Astrocyte (in vitro differentiated cells and primary cell): ENCODE results near the gene ATP13A1. TPM values are rescaled to one million over a fixed set of nuclear protein-coding genes. Genes with fewer than 3 reads are reported as not detected.
"Not testable (repeated sequence)": the region's sequence is repeated elsewhere in the genome, so short reads cannot be mapped to it uniquely, and the experiment has no call there.

ENCODE experiments used
- DNase-seq: peaks from one replicate; pipeline ENCODE4 v3.0.0-alpha.2; 2010; ENCODE audit warnings: low read depth
- FAIRE-seq: peaks from 2 replicates; lab custom pipeline; 2011; peaks lifted over from hg19 to GRCh38; lab: Jason Lieb, UNC
- H2AFZ ChIP-seq: 2 replicates; pipeline ENCODE4 v1.6.0; 2012; ENCODE audit warnings: low read depth, low read length, inconsistent platforms
- H3K27ac ChIP-seq: 2 replicates; pipeline ENCODE4 v1.5.1; 2011; ENCODE audit warnings: low read depth, low read length, inconsistent platforms
- H3K27me3 ChIP-seq: 2 replicates; pipeline ENCODE4 v1.6.0; 2011; ENCODE audit warnings: low read length, inconsistent platforms; ENCODE audit not compliant: insufficient read depth
- H3K36me3 ChIP-seq: 2 replicates; pipeline ENCODE4 v1.5.1; 2011; ENCODE audit warnings: low read length, inconsistent platforms; ENCODE audit not compliant: insufficient read depth
- H3K4me1 ChIP-seq: 2 replicates; pipeline ENCODE4 v1.5.1; 2011; ENCODE audit warnings: low read length, inconsistent platforms; ENCODE audit not compliant: insufficient read depth
- H3K4me2 ChIP-seq: 2 replicates; pipeline ENCODE4 v1.6.0; 2012; ENCODE audit warnings: low read length, inconsistent platforms
- H3K4me3 ChIP-seq: 2 replicates; pipeline ENCODE4 v1.5.1; 2011; ENCODE audit warnings: low read depth, mild to moderate bottlenecking, low read length, inconsistent platforms; ENCODE audit not compliant: insufficient read depth
- H3K79me2 ChIP-seq: 2 replicates; pipeline ENCODE4 v1.6.0; 2012; ENCODE audit warnings: mild to moderate bottlenecking, low read length, inconsistent platforms; ENCODE audit not compliant: insufficient read depth
- H3K9ac ChIP-seq: 2 replicates; pipeline ENCODE4 v1.6.0; 2012; ENCODE audit warnings: mild to moderate bottlenecking, low read length, inconsistent platforms
- H3K9me3 ChIP-seq: 2 replicates; pipeline ENCODE4 v1.5.1; 2012; ENCODE audit warnings: low read depth, mild to moderate bottlenecking, low read length, inconsistent platforms; ENCODE audit not compliant: insufficient read depth
- H4K20me1 ChIP-seq: 2 replicates; pipeline ENCODE4 v1.6.0; 2012; ENCODE audit warnings: low read length, inconsistent platforms; ENCODE audit not compliant: insufficient read depth
- H3K27ac Mint-ChIP-seq: one replicate; pipeline ENCODE4 v1.8.0; 2021; ENCODE audit warnings: mild to moderate bottlenecking, mixed read lengths; ENCODE audit not compliant: unreplicated experiment
- H3K27me3 Mint-ChIP-seq: one replicate; pipeline ENCODE4 v1.8.0; 2021; ENCODE audit warnings: low read depth, mixed read lengths; ENCODE audit not compliant: unreplicated experiment
- H3K36me3 Mint-ChIP-seq: one replicate; pipeline ENCODE4 v1.8.0; 2021; ENCODE audit warnings: low read depth, mixed read lengths; ENCODE audit not compliant: unreplicated experiment
- H3K4me1 Mint-ChIP-seq: one replicate; pipeline ENCODE4 v1.8.0; 2021; ENCODE audit warnings: low read depth, mixed read lengths; ENCODE audit not compliant: unreplicated experiment
- H3K4me3 Mint-ChIP-seq: one replicate; pipeline ENCODE4 v1.8.0; 2021; ENCODE audit warnings: mild to moderate bottlenecking, moderate library complexity, mixed read lengths; ENCODE audit not compliant: unreplicated experiment
- H3K9me3 Mint-ChIP-seq: one replicate; pipeline ENCODE4 v1.8.0; 2021; ENCODE audit warnings: mild to moderate bottlenecking, mixed read lengths; ENCODE audit not compliant: unreplicated experiment
- CTCF ChIP-seq: IDR thresholded peaks from 2 replicates; pipeline ENCODE4 v1.5.1; 2011; ENCODE audit warnings: low read depth, mild to moderate bottlenecking, inconsistent platforms, low read length, moderate library complexity; ENCODE audit not compliant: insufficient read depth
- EZH2 ChIP-seq: IDR thresholded peaks from 2 replicates; pipeline ENCODE4 v1.6.1; 2012; ENCODE audit warnings: mild to moderate bottlenecking, low read length, inconsistent platforms; ENCODE audit not compliant: insufficient read depth
- total RNA-seq: library from RNA; stranded (reverse); gene quantifications from 2 replicates; pipeline ENCODE4 v1.2.1, GENCODE V29; 2021

Gene ATP13A1
- total RNA-seq, 1 donor from 2014 or later: 65.2 TPM

DNA sequence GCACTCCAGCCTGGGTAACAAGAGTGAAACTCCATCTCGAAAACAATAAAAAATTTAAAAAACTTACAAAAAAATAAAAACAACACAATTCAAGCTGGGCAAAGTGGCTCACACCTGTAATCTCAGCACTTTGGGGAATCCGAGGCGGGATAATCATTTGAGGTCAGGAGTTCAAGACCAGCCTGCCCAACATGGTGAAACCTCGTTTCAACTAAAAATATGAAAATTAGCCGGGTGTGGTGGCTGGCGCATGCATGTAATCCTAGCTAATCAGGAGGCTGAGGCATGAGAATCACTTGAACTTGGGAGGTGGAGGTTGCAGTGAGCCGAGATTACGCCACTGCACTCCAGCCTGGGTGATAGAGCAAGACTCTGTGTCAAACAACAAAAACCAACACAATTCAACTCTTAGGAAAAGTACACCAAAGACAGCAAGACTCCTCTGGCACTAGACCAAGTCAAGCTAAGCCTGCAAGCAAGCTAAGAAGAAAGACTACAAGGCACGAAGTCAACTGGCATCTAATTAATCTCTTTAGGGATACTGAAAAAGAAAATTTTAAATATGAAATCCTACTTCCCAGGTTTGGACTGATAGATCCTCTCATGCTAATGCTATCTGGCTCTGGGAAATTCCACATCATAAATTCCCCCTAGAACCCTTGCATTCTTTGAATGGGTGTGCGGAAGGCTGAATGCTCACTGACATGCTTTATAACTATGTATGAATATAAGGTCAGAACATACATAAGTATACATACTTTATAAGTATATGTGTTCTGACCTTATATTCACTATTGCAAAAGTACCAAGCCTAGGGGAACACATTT is 52.9 kb downstream of the ATP13A1 start:
- Mint-ChIP-seq H3K27ac (no peak overlapping the region), H3K4me1 (peaks cover 9% of the 10 kb centered on the region), H3K27me3 (peaks cover 2% of the 10 kb centered on the region), H3K4me3 (no peak overlapping the region), H3K9me3 (no peaks in the 10 kb centered on the region), H3K36me3 (no peaks in the 10 kb centered on the region)
- Histone ChIP-seq H3K27ac (no peak overlapping the region), H3K9ac (no peak overlapping the region), H2AFZ (no peak overlapping the region), H3K36me3 (no peaks in the 10 kb centered on the region), H3K4me3 (no peak overlapping the region), H3K4me2 (no peak overlapping the region), H3K4me1 (no peaks in the 10 kb centered on the region), H3K27me3 (no peaks in the 10 kb centered on the region), H4K20me1 (no peaks in the 10 kb centered on the region), H3K79me2 (no peaks in the 10 kb centered on the region), H3K9me3 (no peaks in the 10 kb centered on the region)
- DNase-seq (no peak), FAIRE-seq (no peak)
- TF ChIP-seq CTCF (no peak), EZH2 (no peak)

- not testable (repeated sequence) for H3K27ac Mint-ChIP-seq, H3K36me3 Mint-ChIP-seq, FAIRE-seq, H3K4me2 ChIP-seq, DNase-seq, H3K27me3 ChIP-seq, H3K4me3 Mint-ChIP-seq, H3K9me3 ChIP-seq, H3K27me3 Mint-ChIP-seq, H3K9me3 Mint-ChIP-seq, H3K4me3 ChIP-seq, H3K4me1 Mint-ChIP-seq, H3K9ac ChIP-seq, H4K20me1 ChIP-seq, H2AFZ ChIP-seq, H3K36me3 ChIP-seq, H3K27ac ChIP-seq, H3K79me2 ChIP-seq, H3K4me1 ChIP-seq
Measured at GRCh38 chr19:19606686-19607085, 56.8 kb downstream of the ATP13A1 start.

GRCh38 chr19:19606021-19606420 is 57.5 kb downstream of the ATP13A1 start:
- Mint-ChIP-seq H3K36me3 (no peaks in the 10 kb centered on the region), H3K4me1 (peaks cover 3% of the 10 kb centered on the region), H3K27me3 (no peaks in the 10 kb centered on the region), H3K27ac (no peak overlapping the region), H3K4me3 (no peak overlapping the region), H3K9me3 (no peaks in the 10 kb centered on the region)
- Histone ChIP-seq H3K36me3 (no peaks in the 10 kb centered on the region), H2AFZ (no peak overlapping the region), H3K4me3 (no peak overlapping the region), H3K9me3 (no peaks in the 10 kb centered on the region), H3K9ac (no peak overlapping the region), H4K20me1 (no peaks in the 10 kb centered on the region), H3K4me1 (no peaks in the 10 kb centered on the region), H3K27me3 (no peaks in the 10 kb centered on the region), H3K27ac (no peak overlapping the region), H3K79me2 (no peaks in the 10 kb centered on the region), H3K4me2 (no peak overlapping the region)
- TF ChIP-seq EZH2 (no peak), CTCF (no peak)
- DNase-seq (peak; percentile 20), FAIRE-seq (no peak)
